Mucosa of rectum (tissue), 2 donors: Measurements from ENCODE around the gene SORCS2.

Experiments
- H3K27ac ChIP-seq, 2 donors: one replicate each; pipeline ENCODE4 v1.7.0; 2013; ENCODE audit warnings: inconsistent platforms in 2 of 2, low read depth in 2 of 2, low read length in 2 of 2
- H3K27me3 ChIP-seq, 2 donors: one replicate each; pipeline ENCODE4 v1.7.0; 2013; ENCODE audit warnings: low read length in 2 of 2; ENCODE audit not compliant: control insufficient read depth in 2 of 2, insufficient read depth in 2 of 2
- H3K36me3 ChIP-seq, 2 donors: one replicate each; pipeline ENCODE4 v1.7.0; 2013; ENCODE audit warnings: low read length in 2 of 2; ENCODE audit not compliant: control insufficient read depth in 2 of 2, insufficient read depth in 2 of 2
- H3K4me1 ChIP-seq, 2 donors: one replicate each; pipeline ENCODE4 v1.7.0; 2013; ENCODE audit warnings: low read length in 2 of 2, mild to moderate bottlenecking in 1 of 2; ENCODE audit not compliant: control insufficient read depth in 2 of 2, insufficient read depth in 2 of 2
- H3K4me3 ChIP-seq, 2 donors: one replicate each; pipeline ENCODE4 v1.7.0; 2013; ENCODE audit warnings: low read length in 2 of 2
- H3K9ac ChIP-seq, 2 donors: one replicate each; pipeline ENCODE4 v1.7.0; 2013; ENCODE audit warnings: low read length in 2 of 2, low read depth in 1 of 2, mild to moderate bottlenecking in 1 of 2
- H3K9me3 ChIP-seq, 2 donors: one replicate each; pipeline ENCODE4 v1.7.0; 2013; ENCODE audit warnings: low read length in 2 of 2; ENCODE audit not compliant: control insufficient read depth in 2 of 2
- donor health status: healthy.
- donor health status: Normal muscosa, but diverticular disease.

Gene SORCS2

GRCh38 chr4:7498446-7499200 is 306.3 kb downstream of the SORCS2 start:
- H3K27ac ChIP-seq = no peak overlapping the region
- no peaks in the 10 kb centered on the region for H3K4me1 ChIP-seq
- H3K36me3 ChIP-seq = no peaks in the 10 kb centered on the region
- no peak overlapping the region for H3K9ac ChIP-seq
- no peaks in the 10 kb centered on the region for H3K27me3 ChIP-seq
- no peaks in the 10 kb centered on the region for H3K9me3 ChIP-seq
- no peak overlapping the region for H3K4me3 ChIP-seq

- H3K9ac ChIP-seq = no peak overlapping the region
Measured at GRCh38 chr4:7499661-7500060, 307.3 kb downstream of the SORCS2 start.

GRCh38 chr4:7500404-7500803 is 308.1 kb downstream of the SORCS2 start:
- Histone ChIP-seq H3K9me3 (no peaks in the 10 kb centered on the region), H3K36me3 (no peaks in the 10 kb centered on the region), H3K4me1 (no peaks in the 10 kb centered on the region), H3K27me3 (no peaks in the 10 kb centered on the region), H3K9ac (no peak overlapping the region), H3K27ac (no peak overlapping the region), H3K4me3 (no peak overlapping the region)

More at GRCh38 chr4:7499661-7500060, 307.3 kb downstream of the SORCS2 start:
- Histone ChIP-seq H3K4me3 (no peak overlapping the region), H3K9me3 (no peaks in the 10 kb centered on the region), H3K27me3 (no peaks in the 10 kb centered on the region), H3K27ac (no peak overlapping the region), H3K4me1 (no peaks in the 10 kb centered on the region), H3K36me3 (no peaks in the 10 kb centered on the region)

GRCh38 chr4:7501314-7501713 is 309.0 kb downstream of the SORCS2 start:
- Histone ChIP-seq H3K4me1 (no peaks in the 10 kb centered on the region), H3K4me3 (no peak overlapping the region), H3K9ac (no peak overlapping the region), H3K27ac (no peak overlapping the region), H3K36me3 (no peaks in the 10 kb centered on the region), H3K27me3 (no peaks in the 10 kb centered on the region), H3K9me3 (no peaks in the 10 kb centered on the region)

GRCh38 chr4:7501873-7502272 is 309.5 kb downstream of the SORCS2 start:
- Histone ChIP-seq H3K36me3 (no peaks in the 10 kb centered on the region), H3K9me3 (no peaks in the 10 kb centered on the region), H3K27ac (no peak overlapping the region), H3K27me3 (no peaks in the 10 kb centered on the region), H3K4me1 (no peaks in the 10 kb centered on the region), H3K4me3 (no peak overlapping the region), H3K9ac (no peak overlapping the region)

GRCh38 chr4:7503559-7504249 is 311.4 kb downstream of the SORCS2 start:
- Histone ChIP-seq H3K27me3 (no peaks in the 10 kb centered on the region), H3K36me3 (no peaks in the 10 kb centered on the region), H3K27ac (no peak overlapping the region), H3K9ac (no peak overlapping the region), H3K9me3 (no peaks in the 10 kb centered on the region), H3K4me1 (no peaks in the 10 kb centered on the region), H3K4me3 (no peak overlapping the region)

- H3K27ac ChIP-seq = no peak overlapping the region
- no peaks in the 10 kb centered on the region for H3K36me3 ChIP-seq
- H3K4me1 ChIP-seq = no peaks in the 10 kb centered on the region
- H3K27me3 ChIP-seq = no peaks in the 10 kb centered on the region
- no peak overlapping the region for H3K4me3 ChIP-seq
- no peaks in the 10 kb centered on the region for H3K9me3 ChIP-seq
- H3K9ac ChIP-seq = no peak overlapping the region
Measured at GRCh38 chr4:7505116-7505900, 313.0 kb downstream of the SORCS2 start.

GRCh38 chr4:7506119-7506518 is 313.8 kb downstream of the SORCS2 start:
- Histone ChIP-seq H3K9ac (no peak overlapping the region), H3K36me3 (no peaks in the 10 kb centered on the region), H3K27me3 (no peaks in the 10 kb centered on the region), H3K27ac (no peak overlapping the region), H3K9me3 (no peaks in the 10 kb centered on the region), H3K4me3 (no peak overlapping the region), H3K4me1 (no peaks in the 10 kb centered on the region)

GRCh38 chr4:7506572-7506971 is 314.2 kb downstream of the SORCS2 start:
- Histone ChIP-seq H3K27ac (no peak overlapping the region), H3K27me3 (no peaks in the 10 kb centered on the region), H3K36me3 (no peaks in the 10 kb centered on the region), H3K9me3 (no peaks in the 10 kb centered on the region), H3K4me1 (no peaks in the 10 kb centered on the region), H3K9ac (no peak overlapping the region), H3K4me3 (no peak overlapping the region)

GRCh38 chr4:7507381-7507780 is 315.0 kb downstream of the SORCS2 start:
- Histone ChIP-seq H3K36me3 (no peaks in the 10 kb centered on the region), H3K9ac (no peak overlapping the region), H3K27ac (no peak overlapping the region), H3K27me3 (no peaks in the 10 kb centered on the region), H3K4me1 (no peaks in the 10 kb centered on the region), H3K9me3 (no peaks in the 10 kb centered on the region), H3K4me3 (no peak overlapping the region)
